Measurements from ENCODE around the gene TET3.
A peak's percentile ranks its signal among the peaks of the same experiment; 100 is the strongest.
"Not testable (repeated sequence)": the region's sequence is repeated elsewhere in the genome, so short reads cannot be mapped to it uniquely, and the experiment has no call there.

Gene TET3

GRCh38 chr2:73984203-73984921 is at the start of gene TET3:
TET3 (plus strand) TSS chr2:73984910; CDS start chr2:73986404, 1,494 bp downstream.
- peak; percentile 45 for DNase-seq (ENCODE audit: low read depth)

- DNase-seq (ENCODE audit: low read depth) = no peak
These were observed 49.1 kb upstream of the TET3 start for GRCh38 chr2:73935641-73936040.

- DNase-seq (ENCODE audit: low read depth) = no peak
These were observed 47.4 kb upstream of the TET3 start for GRCh38 chr2:73937103-73937885.

- DNase-seq (ENCODE audit: low read depth) = no peak
These were observed 46.8 kb upstream of the TET3 start for GRCh38 chr2:73937899-73938298.

GRCh38 chr2:73938718-73939352 is 45.9 kb upstream of the TET3 start:
- no peak for DNase-seq (ENCODE audit: low read depth)

- DNase-seq (ENCODE audit: low read depth) = no peak
These were observed 45.3 kb upstream of the TET3 start for GRCh38 chr2:73939419-73939818.

- not testable (repeated sequence) for DNase-seq (ENCODE audit: low read depth)
These were observed 44.6 kb upstream of the TET3 start for GRCh38 chr2:73940066-73940465.

GRCh38 chr2:73942664-73943063 is 42.0 kb upstream of the TET3 start:
- DNase-seq (ENCODE audit: low read depth) = no peak

GRCh38 chr2:73944714-73945113 is 40.0 kb upstream of the TET3 start:
- DNase-seq (ENCODE audit: low read depth) = no peak

GRCh38 chr2:73946215-73946614 is 38.5 kb upstream of the TET3 start:
- DNase-seq (ENCODE audit: low read depth) = no peak

- no peak for DNase-seq (ENCODE audit: low read depth)
These were observed 38.0 kb upstream of the TET3 start for GRCh38 chr2:73946666-73947065.

- DNase-seq (ENCODE audit: low read depth) = no peak
These were observed 37.2 kb upstream of the TET3 start for GRCh38 chr2:73947412-73948018.

- no peak for DNase-seq (ENCODE audit: low read depth)
These were observed 34.9 kb upstream of the TET3 start for GRCh38 chr2:73949802-73950201.

- DNase-seq (ENCODE audit: low read depth) = no peak
These were observed 31.9 kb upstream of the TET3 start for GRCh38 chr2:73952499-73953446.

- DNase-seq (ENCODE audit: low read depth) = no peak
These were observed 28.4 kb upstream of the TET3 start for GRCh38 chr2:73956218-73956865.

GRCh38 chr2:73961274-73961673 is 23.4 kb upstream of the TET3 start:
- no peak for DNase-seq (ENCODE audit: low read depth)

- no peak for DNase-seq (ENCODE audit: low read depth)
These were observed 22.7 kb upstream of the TET3 start for GRCh38 chr2:73961823-73962615.

- no peak for DNase-seq (ENCODE audit: low read depth)
These were observed 21.9 kb upstream of the TET3 start for GRCh38 chr2:73962798-73963197.

GRCh38 chr2:73963385-73964120 is 21.2 kb upstream of the TET3 start:
- DNase-seq (ENCODE audit: low read depth) = no peak

All from stimulated activated CD8-positive, alpha-beta memory T cell treated with anti-CD3 and anti-CD28 coated beads, Interleukin-15, amount 100 ng/mL, for 24 hours (primary cell).